ENCODE measurements around the gene PCDHGA10.
"Not testable (repeated sequence)": the region's sequence is repeated elsewhere in the genome, so short reads cannot be mapped to it uniquely, and the experiment has no call there.

Gene PCDHGA10

GRCh38 chr5:141412854-141413539 lies at the start of gene PCDHGA10:
PCDHGA10 (plus strand) TSS chr5:141412987; CDS start chr5:141413176, 189 bp downstream.
- DNase-seq (ENCODE audit: low spot score), result peak; percentile 81

GRCh38 chr5:141363952-141364660 lies 48.7 kb upstream of the PCDHGA10 start, which contains the start of gene PCDHGA5:
PCDHGA5 (plus strand) TSS chr5:141364162; CDS start chr5:141364331, 169 bp downstream.
- DNase-seq (ENCODE audit: low spot score), result peak; percentile 44

GRCh38 chr5:141366016-141366896 lies 46.5 kb upstream of the PCDHGA10 start:
- no peak for DNase-seq (ENCODE audit: low spot score)

GRCh38 chr5:141369994-141370848 lies 42.6 kb upstream of the PCDHGA10 start, which contains the start of gene PCDHGB3:
PCDHGB3 (plus strand) TSS chr5:141370242; CDS start chr5:141370395, 153 bp downstream.
- peak; percentile 80 for DNase-seq (ENCODE audit: low spot score)

GRCh38 chr5:141371572-141372475 lies 41.0 kb upstream of the PCDHGA10 start:
- no peak for DNase-seq (ENCODE audit: low spot score)

GRCh38 chr5:141373673-141374317 lies 39.0 kb upstream of the PCDHGA10 start, which contains the start of gene PCDHGA6:
PCDHGA6 (plus strand) TSS chr5:141373891; CDS start chr5:141374084, 193 bp downstream.
- peak; percentile 50 for DNase-seq (ENCODE audit: low spot score)

- no peak for DNase-seq (ENCODE audit: low spot score)
Observed at GRCh38 chr5:141374627-141375026, 38.2 kb upstream of the PCDHGA10 start.

GRCh38 chr5:141375444-141376155 lies 37.2 kb upstream of the PCDHGA10 start:
- DNase-seq (ENCODE audit: low spot score), result not testable (repeated sequence)

- DNase-seq (ENCODE audit: low spot score), result peak; percentile 55
Observed at GRCh38 chr5:141382469-141383294, 30.1 kb upstream of the PCDHGA10 start, which contains the start of gene PCDHGA7. PCDHGA7 (plus strand) TSS chr5:141382742; CDS start chr5:141382900, 158 bp downstream.

- DNase-seq (ENCODE audit: low spot score), result no peak
Observed at GRCh38 chr5:141383345-141383744, 29.4 kb upstream of the PCDHGA10 start.

GRCh38 chr5:141384471-141385267 lies 28.1 kb upstream of the PCDHGA10 start:
- DNase-seq (ENCODE audit: low spot score), result no peak

GRCh38 chr5:141387557-141388311 lies 25.1 kb upstream of the PCDHGA10 start, which contains the start of gene PCDHGB4:
PCDHGB4 (plus strand) TSS chr5:141387698; CDS start chr5:141387885, 187 bp downstream.
- peak; percentile 31 for DNase-seq (ENCODE audit: low spot score)

- no peak for DNase-seq (ENCODE audit: low spot score)
Observed at GRCh38 chr5:141388661-141389060, 24.1 kb upstream of the PCDHGA10 start.

GRCh38 chr5:141389153-141390042 lies 23.4 kb upstream of the PCDHGA10 start:
- no peak for DNase-seq (ENCODE audit: low spot score)
